GM12878 (cell line): Measurements from ENCODE around the gene WWP2.

ENCODE experiments used
- IKZF1 ChIP-seq: fragments of 450-650 bp; conservative IDR thresholded peaks from 2 replicates; pipeline ENCODE4 v1.6.1; 2017; ENCODE audit warnings: antibody characterized with exemption, mild to moderate bottlenecking
- NR2F1 ChIP-seq: fragments of 450-650 bp; conservative IDR thresholded peaks from 2 replicates; pipeline ENCODE4 v1.6.1; 2017; ENCODE audit warnings: mild to moderate bottlenecking
- POLR2A ChIP-seq: IDR thresholded peaks from 2 replicates; pipeline ENCODE4 v1.6.1; 2011; ENCODE audit warnings: low read depth, mild to moderate bottlenecking, low read length
- ZNF217 ChIP-seq: fragments of 450-650 bp; IDR thresholded peaks from 2 replicates; pipeline ENCODE4 v1.6.1; 2017; ENCODE audit warnings: antibody characterized with exemption, mild to moderate bottlenecking
- TF ChIP-seq, protein P1 (sequence below): IDR thresholded peaks from 2 replicates; pipeline ENCODE4 v1.6.1; 2011; ENCODE audit warnings: low read depth, mild to moderate bottlenecking, low read length, moderate library complexity, borderline replicate concordance; ENCODE audit errors: extremely low read depth
- TF ChIP-seq, protein P2 (sequence below): fragments of 450-650 bp; formaldehyde crosslinking; IDR thresholded peaks from 2 replicates; pipeline ENCODE4 v1.5.0; 2022; ENCODE audit warnings: mild to moderate bottlenecking, missing genetic modification characterization

DNA sequence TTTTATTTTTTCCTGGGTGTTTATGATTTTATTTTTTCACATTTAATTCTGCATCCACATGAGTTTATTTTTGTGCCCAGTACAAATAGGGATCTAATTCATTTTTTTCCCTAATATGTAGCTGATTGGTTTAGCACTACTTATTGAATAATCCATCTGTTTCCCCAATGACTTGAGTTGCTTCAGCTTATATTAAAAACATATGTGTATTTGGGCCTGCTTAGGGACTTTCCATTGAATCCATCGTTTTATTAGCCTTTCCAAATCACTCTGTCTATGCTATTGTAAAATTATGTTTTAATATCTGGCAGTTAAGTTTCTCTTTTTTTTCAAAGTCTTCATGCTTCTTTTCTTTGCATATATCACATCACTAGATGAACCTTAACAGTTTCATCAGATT, 42.2 kb downstream of the WWP2 start:
- TF ChIP-seq, protein P1, sequence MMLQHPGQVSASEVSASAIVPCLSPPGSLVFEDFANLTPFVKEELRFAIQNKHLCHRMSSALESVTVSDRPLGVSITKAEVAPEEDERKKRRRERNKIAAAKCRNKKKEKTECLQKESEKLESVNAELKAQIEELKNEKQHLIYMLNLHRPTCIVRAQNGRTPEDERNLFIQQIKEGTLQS, result no peak
- TF ChIP-seq ZNF217, result no peak
- TF ChIP-seq, protein P2, sequence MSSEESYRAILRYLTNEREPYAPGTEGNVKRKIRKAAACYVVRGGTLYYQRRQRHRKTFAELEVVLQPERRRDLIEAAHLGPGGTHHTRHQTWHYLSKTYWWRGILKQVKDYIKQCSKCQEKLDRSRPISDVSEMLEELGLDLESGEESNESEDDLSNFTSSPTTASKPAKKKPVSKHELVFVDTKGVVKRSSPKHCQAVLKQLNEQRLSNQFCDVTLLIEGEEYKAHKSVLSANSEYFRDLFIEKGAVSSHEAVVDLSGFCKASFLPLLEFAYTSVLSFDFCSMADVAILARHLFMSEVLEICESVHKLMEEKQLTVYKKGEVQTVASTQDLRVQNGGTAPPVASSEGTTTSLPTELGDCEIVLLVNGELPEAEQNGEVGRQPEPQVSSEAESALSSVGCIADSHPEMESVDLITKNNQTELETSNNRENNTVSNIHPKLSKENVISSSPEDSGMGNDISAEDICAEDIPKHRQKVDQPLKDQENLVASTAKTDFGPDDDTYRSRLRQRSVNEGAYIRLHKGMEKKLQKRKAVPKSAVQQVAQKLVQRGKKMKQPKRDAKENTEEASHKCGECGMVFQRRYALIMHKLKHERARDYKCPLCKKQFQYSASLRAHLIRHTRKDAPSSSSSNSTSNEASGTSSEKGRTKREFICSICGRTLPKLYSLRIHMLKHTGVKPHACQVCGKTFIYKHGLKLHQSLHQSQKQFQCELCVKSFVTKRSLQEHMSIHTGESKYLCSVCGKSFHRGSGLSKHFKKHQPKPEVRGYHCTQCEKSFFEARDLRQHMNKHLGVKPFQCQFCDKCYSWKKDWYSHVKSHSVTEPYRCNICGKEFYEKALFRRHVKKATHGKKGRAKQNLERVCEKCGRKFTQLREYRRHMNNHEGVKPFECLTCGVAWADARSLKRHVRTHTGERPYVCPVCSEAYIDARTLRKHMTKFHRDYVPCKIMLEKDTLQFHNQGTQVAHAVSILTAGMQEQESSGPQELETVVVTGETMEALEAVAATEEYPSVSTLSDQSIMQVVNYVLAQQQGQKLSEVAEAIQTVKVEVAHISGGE, result no peak
- TF ChIP-seq NR2F1, result no peak
- no peak for TF ChIP-seq POLR2A
- no peak for TF ChIP-seq IKZF1
